HG03521 (cell line): ENCODE measurements around the gene PUS1.
"Not testable (repeated sequence)": the region's sequence is repeated elsewhere in the genome, so short reads cannot be mapped to it uniquely, and the experiment has no call there.

Experiments
- ATAC-seq: cut with Tn5 transposase; IDR thresholded peaks from one replicate; pipeline ENCODE4 v1.9.1; 2021; ENCODE audit warnings: mild to moderate bottlenecking, moderate library complexity; ENCODE audit not compliant: unreplicated experiment

The PUS1 gene

GRCh38 chr12:131934535-131934934 is 5.5 kb downstream of the PUS1 start:
- no peak for ATAC-seq

DNA sequence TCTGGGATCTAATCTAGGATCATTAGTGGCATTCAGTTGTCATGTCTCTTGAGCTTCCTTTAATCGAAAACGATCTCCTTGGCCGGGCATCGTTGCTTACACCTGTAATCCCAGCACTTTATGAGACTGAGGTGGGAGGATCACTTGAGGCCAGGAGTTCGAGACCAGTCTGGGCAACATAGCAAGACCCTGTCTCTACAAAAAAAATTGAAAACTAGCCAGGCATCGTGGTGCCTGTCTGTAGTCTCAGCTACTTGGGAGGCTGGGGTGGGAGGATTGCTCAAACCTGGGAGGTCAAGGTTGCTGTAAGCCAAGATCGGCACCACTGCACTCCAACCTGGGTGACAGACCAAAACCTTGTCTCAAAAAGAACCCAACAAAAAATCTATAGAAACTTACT is 9.0 kb downstream of the PUS1 start:
- ATAC-seq: no peak

GRCh38 chr12:131939007-131939406 is 9.9 kb downstream of the PUS1 start:
- ATAC-seq: no peak

DNA sequence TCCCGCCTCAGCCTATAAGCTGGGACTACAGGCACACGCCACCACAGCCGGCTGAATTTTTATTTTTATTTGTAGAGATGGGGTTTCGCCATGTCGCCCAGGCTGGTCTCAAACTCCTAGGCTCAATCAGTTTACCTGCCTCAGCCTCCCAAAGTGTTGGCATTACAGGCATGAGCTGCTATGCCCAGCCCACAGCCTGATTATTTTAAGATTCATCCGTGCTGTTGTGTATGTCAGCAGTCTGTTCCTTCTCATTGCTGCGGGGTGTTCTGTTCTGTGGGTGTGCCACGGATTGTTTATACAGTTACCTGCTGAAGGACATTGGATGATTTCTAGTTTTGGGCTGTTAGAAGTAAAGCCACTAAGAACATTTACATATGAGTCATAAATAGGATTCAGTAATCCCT is 11.1 kb downstream of the PUS1 start:
- no peak for ATAC-seq

DNA sequence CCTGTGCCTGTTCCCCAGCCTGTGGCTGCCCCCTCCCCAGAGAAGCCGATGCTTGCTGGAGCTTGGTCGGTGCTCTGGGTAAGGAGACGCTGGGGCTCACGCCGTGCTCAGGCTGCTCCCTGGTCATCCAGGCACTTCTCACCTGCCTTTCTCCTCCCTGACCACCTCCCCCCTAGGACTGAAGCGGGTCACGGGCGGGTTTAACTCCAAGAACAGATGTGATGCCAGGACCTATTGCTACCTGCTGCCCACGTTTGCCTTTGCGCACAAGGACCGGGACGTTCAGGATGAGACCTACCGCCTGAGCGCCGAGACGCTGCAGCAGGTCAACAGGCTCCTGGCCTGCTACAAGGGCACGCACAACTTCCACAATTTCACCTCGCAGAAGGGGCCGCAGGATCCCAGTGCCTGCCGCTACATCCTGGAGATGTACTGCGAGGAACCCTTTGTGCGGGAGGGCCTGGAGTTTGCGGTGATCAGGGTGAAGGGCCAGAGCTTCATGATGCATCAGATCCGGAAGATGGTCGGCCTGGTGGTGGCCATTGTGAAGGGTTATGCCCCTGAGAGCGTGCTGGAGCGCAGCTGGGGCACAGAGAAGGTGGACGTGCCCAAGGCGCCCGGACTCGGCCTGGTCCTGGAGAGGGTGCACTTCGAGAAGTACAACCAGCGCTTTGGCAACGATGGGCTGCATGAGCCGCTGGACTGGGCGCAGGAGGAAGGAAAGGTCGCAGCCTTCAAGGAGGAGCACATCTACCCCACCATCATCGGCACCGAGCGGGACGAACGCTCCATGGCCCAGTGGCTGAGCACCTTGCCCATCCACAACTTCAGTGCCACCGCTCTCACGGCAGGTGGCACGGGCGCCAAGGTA is 12.3 kb downstream of the PUS1 start:
- ATAC-seq: no peak

GRCh38 chr12:131941987-131942341 is 12.9 kb downstream of the PUS1 start:
- ATAC-seq: no peak

DNA sequence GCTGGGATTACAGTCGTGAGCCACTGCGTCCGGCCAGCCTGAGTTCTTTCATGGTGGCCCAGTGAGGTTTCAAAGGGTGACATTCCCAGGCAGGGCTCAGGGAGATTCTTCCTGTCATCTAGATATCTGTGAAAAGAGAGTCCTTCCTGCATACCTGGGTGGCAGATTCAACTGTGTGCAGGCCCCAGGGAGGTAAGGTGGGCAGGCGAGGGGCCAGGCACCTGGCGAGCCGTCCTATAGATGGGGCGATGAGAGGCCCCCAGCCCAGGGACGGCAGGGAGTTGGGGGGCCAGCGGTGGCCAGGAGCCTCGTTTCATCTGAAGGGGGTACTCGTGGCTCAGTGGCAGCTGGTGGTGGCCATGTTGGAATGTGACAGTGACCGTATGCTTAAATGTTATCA is 13.6 kb downstream of the PUS1 start:
- ATAC-seq: no peak

- ATAC-seq: no peak
Measured at GRCh38 chr12:131943389-131943788, 14.3 kb downstream of the PUS1 start.

DNA sequence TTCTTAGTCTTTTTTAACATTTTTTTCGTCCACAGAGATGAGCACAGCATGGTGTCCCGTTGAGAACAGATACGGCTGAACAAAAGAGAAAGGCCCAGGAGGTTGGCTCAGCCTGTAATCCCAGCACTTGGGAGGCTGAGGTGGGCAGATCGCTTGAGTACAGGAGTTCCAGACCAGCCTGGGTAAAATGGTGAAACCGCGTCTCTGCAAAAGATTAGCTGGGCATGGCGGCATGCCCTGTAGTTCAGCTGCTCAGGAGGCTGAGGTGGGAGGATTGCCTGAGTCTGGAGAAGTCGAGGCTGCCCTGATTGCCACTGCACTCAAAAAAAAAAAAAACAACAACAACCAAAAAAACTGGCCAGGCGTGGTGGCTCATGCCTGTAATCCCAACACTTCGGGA is 14.8 kb downstream of the PUS1 start:
- ATAC-seq: no peak

DNA sequence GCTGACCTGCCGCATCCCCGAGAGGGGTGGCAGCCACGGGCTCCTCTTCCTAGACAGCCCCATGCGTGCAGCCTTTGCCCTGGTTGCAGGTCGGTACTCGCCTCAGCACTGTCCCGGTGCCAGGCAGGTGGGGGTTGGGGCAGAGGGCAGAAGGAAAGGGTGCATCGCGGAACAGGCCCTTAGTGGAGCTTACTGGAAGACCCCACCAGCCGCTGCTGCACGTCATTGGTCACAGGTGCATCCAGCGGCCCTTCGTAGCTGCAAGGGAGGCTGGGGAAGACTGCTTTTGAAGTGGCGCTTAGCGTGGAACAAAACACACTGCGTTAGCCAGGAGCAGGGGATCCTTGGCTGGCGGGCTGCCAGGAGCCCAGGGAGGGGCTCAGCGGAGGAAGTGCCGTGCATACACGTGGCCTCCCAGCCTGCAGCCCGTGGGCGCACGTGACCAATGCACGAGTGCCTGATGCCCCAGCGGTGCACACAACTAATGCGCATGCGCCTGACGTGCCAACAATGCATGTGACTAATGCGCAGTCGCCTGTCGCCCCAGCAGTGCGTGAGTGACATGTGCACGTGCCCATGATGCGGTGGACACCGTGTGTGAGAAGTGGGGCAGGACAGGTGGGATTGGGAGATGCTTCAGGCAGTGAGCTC is 15.7 kb downstream of the PUS1 start:
- ATAC-seq: no peak

- no peak for ATAC-seq
Measured at GRCh38 chr12:131946757-131947156, 17.7 kb downstream of the PUS1 start.

DNA sequence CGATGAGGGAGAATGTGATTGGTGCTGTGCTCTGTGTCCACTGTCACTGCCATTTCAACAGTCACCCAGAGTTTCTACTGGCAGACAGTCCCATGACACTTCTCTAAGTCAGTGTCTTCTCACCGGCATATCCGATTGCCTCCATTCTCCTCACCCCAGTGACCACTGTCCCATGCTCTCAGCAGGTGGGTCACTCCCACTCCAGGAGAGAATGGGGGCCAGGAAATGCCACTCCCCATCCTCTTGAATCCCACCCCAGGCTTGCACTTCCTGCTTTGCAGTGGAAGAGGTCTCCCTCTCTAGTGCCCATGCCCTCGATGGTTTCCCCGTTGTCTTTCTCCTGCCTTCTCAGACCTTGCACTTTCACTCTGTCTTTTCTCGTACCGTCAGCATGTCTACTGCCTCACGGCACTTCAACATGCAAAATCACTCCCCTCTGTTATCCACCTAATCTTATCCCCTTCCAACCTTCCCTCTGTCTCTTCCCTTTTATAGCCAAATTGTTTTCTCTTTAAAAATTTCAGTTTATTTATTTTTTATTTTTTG is 18.5 kb downstream of the PUS1 start:
- no peak for ATAC-seq

DNA sequence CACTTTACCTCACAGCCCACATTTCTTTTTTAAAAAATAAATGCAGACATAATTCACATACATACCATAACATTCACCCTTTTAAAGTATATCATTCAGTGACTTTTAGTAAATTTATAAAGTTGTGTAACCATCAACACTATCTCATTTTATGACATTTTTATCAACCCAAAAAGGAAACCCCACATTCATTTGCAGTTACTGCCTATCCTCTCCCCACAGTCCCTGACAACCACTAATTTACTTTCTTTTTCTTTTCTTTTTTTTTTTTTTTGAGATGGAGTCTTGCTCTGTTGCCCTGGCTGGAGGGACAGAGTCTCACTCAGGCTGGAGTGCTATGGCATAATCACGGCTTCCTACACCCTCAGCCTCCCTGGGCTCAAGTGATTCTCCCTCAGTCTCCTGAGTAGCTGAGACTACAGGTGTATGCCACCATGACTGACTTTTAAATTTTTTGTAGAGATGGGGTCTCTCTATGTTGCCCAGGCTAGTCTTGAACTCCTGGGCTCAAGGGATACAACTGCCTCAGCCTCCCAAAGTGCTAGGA is 19.2 kb downstream of the PUS1 start:
- no peak for ATAC-seq

DNA sequence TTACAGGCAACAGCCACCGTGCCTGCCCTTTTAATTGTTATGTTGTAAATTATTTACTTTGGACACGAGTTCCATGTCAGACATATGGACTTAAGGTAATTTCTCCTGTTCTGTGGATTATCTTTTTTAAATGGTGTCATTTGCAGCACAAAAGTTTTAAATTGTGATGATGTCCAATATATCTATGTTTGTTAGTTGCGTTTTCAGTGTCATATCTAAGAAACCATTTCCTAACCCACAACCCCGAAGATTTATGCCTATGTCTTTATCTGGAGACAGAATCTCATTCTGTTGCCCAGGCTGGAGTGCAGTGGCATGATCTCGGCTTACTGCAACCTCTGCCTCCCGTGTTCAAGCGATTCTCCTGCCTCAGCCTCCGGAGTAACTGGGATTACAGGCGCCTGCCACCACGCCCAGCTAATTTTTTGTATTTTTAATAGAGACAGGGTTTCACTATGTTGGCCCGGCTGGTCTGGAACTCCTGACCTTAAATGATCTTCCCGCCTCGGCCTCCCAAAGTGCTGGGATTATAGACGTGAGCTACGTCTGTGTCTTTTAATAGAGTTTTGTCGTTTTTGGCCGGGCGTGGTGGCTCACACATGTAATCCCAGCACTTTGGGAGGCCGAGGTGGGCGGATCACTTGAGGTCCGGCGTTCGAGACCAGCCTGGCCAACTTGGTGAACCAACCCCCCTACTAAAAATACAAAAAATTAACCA is 19.8 kb downstream of the PUS1 start:
- ATAC-seq: not testable (repeated sequence)

DNA sequence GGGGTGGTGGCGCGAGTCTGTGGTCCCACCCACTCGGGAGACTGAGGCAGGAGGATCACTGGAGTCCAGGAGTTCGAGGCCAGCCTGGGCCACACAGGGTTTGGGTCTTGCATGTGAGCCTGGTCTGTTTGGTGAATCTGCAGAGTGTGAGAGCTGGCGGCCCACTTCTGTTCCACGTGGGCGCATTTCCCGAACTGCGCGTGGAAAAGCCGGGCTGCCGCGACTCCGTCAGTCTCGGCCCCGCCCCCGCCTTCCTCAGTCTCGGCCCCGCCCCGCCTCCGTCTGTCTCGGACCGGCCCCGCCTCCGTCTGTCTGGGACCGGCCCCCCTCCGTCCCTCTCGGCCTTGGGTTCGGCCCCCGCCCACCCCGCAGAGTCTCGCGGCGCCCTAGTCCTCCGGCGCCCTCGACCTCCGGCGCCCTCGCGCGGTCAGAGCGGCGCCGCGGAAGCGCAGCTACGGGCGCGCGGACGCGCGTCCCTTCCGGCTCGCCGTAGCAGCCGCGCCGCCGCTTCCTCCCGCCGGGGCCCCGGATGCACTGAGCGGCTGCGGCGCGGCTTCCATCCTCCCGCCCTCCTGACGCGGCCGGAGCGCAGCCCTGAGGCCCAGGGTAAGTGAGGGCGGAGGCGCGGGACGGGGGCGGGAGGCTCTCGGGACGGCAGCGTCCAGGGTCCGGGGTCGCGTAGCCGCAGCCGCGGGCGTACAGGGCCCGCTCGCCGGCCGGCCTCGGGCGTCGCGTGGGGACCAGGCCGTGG is 20.5 kb downstream of the PUS1 start, which contains the start of gene EP400:
EP400 (plus strand) TSS at position 512 of the 751 bp plus-strand sequence. CDS start 10,678 bp downstream, outside the sequence.
- ATAC-seq: peak; percentile 96

DNA sequence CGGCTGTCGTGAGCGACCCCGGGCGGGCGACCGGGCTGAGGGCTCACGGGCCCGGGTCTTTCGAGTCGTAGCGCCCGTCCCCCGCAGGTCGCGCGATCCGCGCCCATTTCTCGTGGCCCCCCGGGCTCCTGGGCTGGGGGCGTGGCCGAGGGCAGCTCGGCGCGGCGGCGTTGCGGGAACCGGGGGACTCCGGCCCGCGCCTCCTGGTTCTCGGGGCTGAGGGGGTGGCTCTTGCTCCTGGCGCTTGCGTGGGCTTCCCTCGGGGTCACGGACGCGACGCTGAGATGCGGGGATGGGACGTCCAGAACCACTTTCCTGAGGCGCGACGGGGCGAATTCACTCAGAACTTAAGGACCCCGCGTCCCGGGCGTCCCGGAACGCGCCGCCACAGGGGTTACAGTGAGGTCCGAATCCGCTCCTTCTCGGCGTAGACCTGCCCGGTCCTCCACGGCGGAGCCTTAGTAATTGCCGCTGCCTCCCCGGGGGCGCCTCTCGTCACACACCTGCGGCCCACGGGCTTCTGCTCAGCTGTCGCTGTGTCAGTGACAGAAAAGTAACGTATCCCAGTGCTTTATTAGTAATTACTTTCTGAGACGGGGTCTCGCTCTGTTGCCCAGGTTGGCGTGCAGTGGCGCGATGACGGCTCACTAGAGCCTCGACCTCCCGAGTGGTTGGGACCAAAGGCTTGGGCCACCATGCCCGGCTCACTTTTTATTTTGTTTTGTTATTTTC is 21.3 kb downstream of the PUS1 start:
- ATAC-seq: peak; percentile 16

DNA sequence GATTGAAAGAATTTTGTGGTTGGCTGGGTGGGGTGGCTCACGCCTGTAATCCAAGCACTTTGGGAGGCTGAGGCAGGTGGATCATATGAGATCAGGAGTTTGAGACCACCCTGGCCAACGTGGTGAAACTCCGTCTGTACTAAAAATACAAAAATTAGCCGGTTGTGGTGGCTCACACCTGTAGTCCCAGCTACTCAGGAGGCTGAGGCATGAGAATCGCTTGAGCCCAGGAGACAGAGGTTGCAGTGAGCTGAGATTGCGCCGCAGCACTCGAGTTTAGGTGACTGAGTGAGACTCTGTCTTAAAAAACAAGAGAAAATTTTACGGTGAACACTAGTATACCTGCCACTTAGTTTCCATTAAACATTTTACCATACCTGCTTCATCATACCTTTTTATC is 24.7 kb downstream of the PUS1 start:
- ATAC-seq: not testable (repeated sequence)

DNA sequence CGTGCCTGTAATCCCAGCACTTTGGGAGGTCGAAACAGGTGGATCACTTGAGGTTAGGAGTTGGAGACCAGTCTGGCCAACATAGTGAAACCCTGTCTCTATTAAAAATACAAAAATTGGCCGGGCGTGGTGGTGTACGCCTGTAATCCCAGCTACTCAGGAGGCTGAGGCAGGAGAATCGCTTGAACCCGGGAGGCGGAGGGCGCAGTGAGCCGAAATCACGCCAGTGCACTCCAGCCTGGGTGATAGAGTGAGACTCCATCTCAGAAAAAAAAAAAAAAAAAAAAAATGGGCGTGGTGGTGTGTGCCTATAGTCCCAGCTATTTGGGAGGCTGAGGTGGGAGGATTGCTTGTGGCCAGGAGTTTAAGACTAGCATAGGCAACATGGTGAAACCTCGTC is 25.4 kb downstream of the PUS1 start:
- not testable (repeated sequence) for ATAC-seq

DNA sequence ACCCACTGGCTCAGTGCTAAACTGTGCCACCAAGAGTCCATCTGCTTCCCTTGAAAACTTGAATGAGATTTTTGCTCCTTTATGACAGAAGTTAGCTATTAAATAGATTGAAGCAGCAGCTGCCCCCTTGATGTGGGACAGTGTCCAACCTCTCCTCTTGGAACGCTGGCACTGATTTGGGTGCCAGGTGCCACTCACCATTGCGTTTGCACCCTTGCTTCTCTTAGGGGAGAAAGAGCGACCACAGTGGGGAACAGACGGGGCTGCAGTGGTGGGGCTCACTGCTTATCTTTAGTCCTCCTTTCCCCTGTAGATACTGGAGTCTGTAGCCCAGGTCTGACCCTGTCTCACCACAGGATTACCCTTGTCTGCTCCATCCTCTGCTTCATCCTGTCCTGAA is 30.0 kb downstream of the PUS1 start:
- ATAC-seq: no peak
